ENCODE results near the gene CDC16. TPM values are rescaled to one million over a fixed set of nuclear protein-coding genes. Genes with fewer than 3 reads are reported as not detected.

CDC16 gene
- total and polyA plus RNA-seq, 2 of the 8 experiments (the other 6 are each of a cell fraction or from before 2014, with no cell fraction given) = 42.5 to 83.4 TPM

DNA sequence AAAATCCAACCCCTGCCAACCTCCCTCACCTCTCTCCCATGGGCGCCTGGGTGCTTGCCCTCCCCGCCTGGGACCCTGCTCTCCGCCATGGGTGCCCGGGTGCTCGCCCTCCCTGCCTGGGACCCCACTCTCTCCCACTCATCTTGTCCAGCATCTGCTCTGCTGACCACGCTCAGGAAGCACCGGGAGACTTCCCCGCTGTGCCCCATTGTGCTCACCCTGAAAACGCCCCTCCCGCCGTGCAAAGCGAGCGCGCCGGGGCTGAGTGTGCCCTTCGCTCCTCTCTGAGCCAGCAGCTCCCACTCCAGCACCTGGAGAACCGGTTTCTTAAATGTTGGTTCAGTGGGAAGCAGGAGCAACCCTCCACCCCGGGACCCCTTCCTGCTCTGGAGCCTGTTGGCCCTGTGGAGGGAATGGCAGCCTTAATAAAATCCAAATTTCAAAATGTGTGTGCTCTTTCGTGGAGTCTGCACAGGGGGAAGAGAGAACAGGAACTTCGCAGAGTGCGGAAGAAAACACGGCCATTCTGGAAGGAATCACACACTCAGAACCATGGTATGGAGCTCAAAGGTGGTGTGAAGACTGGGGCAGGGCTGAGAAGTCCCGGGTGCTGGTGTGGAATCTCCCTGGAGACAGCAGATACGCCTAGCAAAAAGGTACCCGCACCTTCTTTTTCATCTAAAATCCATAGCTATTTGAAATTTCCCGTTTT lies 23.1 kb upstream of the CDC16 start (continued):
- TF ChIP-seq, protein P1, sequence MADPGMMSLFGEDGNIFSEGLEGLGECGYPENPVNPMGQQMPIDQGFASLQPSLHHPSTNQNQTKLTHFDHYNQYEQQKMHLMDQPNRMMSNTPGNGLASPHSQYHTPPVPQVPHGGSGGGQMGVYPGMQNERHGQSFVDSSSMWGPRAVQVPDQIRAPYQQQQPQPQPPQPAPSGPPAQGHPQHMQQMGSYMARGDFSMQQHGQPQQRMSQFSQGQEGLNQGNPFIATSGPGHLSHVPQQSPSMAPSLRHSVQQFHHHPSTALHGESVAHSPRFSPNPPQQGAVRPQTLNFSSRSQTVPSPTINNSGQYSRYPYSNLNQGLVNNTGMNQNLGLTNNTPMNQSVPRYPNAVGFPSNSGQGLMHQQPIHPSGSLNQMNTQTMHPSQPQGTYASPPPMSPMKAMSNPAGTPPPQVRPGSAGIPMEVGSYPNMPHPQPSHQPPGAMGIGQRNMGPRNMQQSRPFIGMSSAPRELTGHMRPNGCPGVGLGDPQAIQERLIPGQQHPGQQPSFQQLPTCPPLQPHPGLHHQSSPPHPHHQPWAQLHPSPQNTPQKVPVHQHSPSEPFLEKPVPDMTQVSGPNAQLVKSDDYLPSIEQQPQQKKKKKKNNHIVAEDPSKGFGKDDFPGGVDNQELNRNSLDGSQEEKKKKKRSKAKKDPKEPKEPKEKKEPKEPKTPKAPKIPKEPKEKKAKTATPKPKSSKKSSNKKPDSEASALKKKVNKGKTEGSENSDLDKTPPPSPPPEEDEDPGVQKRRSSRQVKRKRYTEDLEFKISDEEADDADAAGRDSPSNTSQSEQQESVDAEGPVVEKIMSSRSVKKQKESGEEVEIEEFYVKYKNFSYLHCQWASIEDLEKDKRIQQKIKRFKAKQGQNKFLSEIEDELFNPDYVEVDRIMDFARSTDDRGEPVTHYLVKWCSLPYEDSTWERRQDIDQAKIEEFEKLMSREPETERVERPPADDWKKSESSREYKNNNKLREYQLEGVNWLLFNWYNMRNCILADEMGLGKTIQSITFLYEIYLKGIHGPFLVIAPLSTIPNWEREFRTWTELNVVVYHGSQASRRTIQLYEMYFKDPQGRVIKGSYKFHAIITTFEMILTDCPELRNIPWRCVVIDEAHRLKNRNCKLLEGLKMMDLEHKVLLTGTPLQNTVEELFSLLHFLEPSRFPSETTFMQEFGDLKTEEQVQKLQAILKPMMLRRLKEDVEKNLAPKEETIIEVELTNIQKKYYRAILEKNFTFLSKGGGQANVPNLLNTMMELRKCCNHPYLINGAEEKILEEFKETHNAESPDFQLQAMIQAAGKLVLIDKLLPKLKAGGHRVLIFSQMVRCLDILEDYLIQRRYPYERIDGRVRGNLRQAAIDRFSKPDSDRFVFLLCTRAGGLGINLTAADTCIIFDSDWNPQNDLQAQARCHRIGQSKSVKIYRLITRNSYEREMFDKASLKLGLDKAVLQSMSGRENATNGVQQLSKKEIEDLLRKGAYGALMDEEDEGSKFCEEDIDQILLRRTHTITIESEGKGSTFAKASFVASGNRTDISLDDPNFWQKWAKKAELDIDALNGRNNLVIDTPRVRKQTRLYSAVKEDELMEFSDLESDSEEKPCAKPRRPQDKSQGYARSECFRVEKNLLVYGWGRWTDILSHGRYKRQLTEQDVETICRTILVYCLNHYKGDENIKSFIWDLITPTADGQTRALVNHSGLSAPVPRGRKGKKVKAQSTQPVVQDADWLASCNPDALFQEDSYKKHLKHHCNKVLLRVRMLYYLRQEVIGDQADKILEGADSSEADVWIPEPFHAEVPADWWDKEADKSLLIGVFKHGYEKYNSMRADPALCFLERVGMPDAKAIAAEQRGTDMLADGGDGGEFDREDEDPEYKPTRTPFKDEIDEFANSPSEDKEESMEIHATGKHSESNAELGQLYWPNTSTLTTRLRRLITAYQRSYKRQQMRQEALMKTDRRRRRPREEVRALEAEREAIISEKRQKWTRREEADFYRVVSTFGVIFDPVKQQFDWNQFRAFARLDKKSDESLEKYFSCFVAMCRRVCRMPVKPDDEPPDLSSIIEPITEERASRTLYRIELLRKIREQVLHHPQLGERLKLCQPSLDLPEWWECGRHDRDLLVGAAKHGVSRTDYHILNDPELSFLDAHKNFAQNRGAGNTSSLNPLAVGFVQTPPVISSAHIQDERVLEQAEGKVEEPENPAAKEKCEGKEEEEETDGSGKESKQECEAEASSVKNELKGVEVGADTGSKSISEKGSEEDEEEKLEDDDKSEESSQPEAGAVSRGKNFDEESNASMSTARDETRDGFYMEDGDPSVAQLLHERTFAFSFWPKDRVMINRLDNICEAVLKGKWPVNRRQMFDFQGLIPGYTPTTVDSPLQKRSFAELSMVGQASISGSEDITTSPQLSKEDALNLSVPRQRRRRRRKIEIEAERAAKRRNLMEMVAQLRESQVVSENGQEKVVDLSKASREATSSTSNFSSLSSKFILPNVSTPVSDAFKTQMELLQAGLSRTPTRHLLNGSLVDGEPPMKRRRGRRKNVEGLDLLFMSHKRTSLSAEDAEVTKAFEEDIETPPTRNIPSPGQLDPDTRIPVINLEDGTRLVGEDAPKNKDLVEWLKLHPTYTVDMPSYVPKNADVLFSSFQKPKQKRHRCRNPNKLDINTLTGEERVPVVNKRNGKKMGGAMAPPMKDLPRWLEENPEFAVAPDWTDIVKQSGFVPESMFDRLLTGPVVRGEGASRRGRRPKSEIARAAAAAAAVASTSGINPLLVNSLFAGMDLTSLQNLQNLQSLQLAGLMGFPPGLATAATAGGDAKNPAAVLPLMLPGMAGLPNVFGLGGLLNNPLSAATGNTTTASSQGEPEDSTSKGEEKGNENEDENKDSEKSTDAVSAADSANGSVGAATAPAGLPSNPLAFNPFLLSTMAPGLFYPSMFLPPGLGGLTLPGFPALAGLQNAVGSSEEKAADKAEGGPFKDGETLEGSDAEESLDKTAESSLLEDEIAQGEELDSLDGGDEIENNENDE (IDR thresholded peaks at IDR 0.05; ENCODE audit: insufficient replicate concordance, low read length) = no peak
- no peak for TF ChIP-seq BRCA1 (IDR thresholded peaks at IDR 0.05; ENCODE audit: low read depth, low read length)
- no peak for TF ChIP-seq NANOG (IDR thresholded peaks at IDR 0.05; ENCODE audit: insufficient read depth, low read depth, low read length, poor library complexity, severe bottlenecking)
- TF ChIP-seq FOSL1 (IDR thresholded peaks at IDR 0.05; ENCODE audit: insufficient read depth, low read depth, low read length) = no peak
- TF ChIP-seq MAFK (IDR thresholded peaks at IDR 0.05; ENCODE audit: low read depth, low read length) = no peak
- no peak for TF ChIP-seq POU5F1 (IDR thresholded peaks at IDR 0.05; ENCODE audit: low read depth, low read length)
- TF ChIP-seq KDM1A (IDR thresholded peaks at IDR 0.05; ENCODE audit: borderline replicate concordance, low read length) = no peak
